HG03135 (cell line): Measurements from ENCODE around the gene SLC25A34.

Experiments used
- ATAC-seq: cut with Tn5 transposase; IDR thresholded peaks from one replicate; pipeline ENCODE4 v1.9.1; 2021; ENCODE audit warnings: mild to moderate bottlenecking, moderate library complexity; ENCODE audit not compliant: unreplicated experiment

The SLC25A34 gene

GRCh38 chr1:15749399-15750291, 13.6 kb downstream of the SLC25A34 start:
- no peak for ATAC-seq

GRCh38 chr1:15750924-15751323, 14.9 kb downstream of the SLC25A34 start:
- no peak for ATAC-seq

- ATAC-seq, result no peak
Observed at GRCh38 chr1:15751717-15752116, 15.7 kb downstream of the SLC25A34 start.

- ATAC-seq, result no peak
Observed at GRCh38 chr1:15753776-15754175, 17.7 kb downstream of the SLC25A34 start.

GRCh38 chr1:15755021-15755645, 19.1 kb downstream of the SLC25A34 start:
- ATAC-seq, result no peak

- no peak for ATAC-seq
Observed at GRCh38 chr1:15755646-15756040, 19.6 kb downstream of the SLC25A34 start.

- no peak for ATAC-seq
Observed at GRCh38 chr1:15756143-15757015, 20.3 kb downstream of the SLC25A34 start.

- ATAC-seq, result no peak
Observed at GRCh38 chr1:15757016-15757543, 21.0 kb downstream of the SLC25A34 start.

GRCh38 chr1:15757575-15758342, 21.7 kb downstream of the SLC25A34 start:
- ATAC-seq, result no peak

GRCh38 chr1:15758343-15758931, 22.4 kb downstream of the SLC25A34 start, which contains the start of gene FBLIM1:
Gene FBLIM1 (plus strand): TSS chr1:15758795. CDS start chr1:15764984, 6,189 bp downstream.
- ATAC-seq, result no peak

- ATAC-seq, result no peak
Observed at GRCh38 chr1:15758953-15759661, 23.0 kb downstream of the SLC25A34 start.

- ATAC-seq, result no peak
Observed at GRCh38 chr1:15760520-15761211, 24.6 kb downstream of the SLC25A34 start.

- ATAC-seq, result no peak
Observed at GRCh38 chr1:15761366-15762128, 25.5 kb downstream of the SLC25A34 start.

- ATAC-seq, result no peak
Observed at GRCh38 chr1:15762546-15762945, 26.5 kb downstream of the SLC25A34 start.

GRCh38 chr1:15764269-15764764, 28.3 kb downstream of the SLC25A34 start:
- ATAC-seq, result no peak

- ATAC-seq, result no peak
Observed at GRCh38 chr1:15764890-15765289, 28.8 kb downstream of the SLC25A34 start.

- no peak for ATAC-seq
Observed at GRCh38 chr1:15765495-15766194, 29.6 kb downstream of the SLC25A34 start.
